ENCODE measurements around the gene KLF15.

Gene KLF15

GRCh38 chr3:126360046-126360713 lies 3.0 kb upstream of the KLF15 start:
- no peaks in the 10 kb centered on the region for H3K36me3 ChIP-seq
- peak in 1 of 2 donors; percentile 45 for DNase-seq
- H3K27me3 ChIP-seq, result peaks cover 0 to 6% of the 10 kb centered on the region in 2 donors

GRCh38 chr3:126358816-126359181 lies 1.6 kb upstream of the KLF15 start:
- peak overlapping the region in 1 of 2 donors; percentile 100 for H3K27ac ChIP-seq
- H3K4me3 ChIP-seq, result no peak overlapping the region
- H3K27me3 ChIP-seq, result peaks cover 0 to 6% of the 10 kb centered on the region in 2 donors
- intact Hi-C loops (cut with DNase I; ENCODE audit: low total_unique reads), result loop anchor here (5.0 kb wide), 1 partner anchor 71 kb away; no protein-coding TSS in a partner anchor
- no peaks in the 10 kb centered on the region for H3K9me3 ChIP-seq
- no peak for TF ChIP-seq CTCF (IDR thresholded peaks at IDR 0.05)
- H3K36me3 ChIP-seq, result peaks cover 0 to 7% (median 4%) of the 10 kb centered on the region in 3 donors
- H3K4me1 ChIP-seq, result peaks cover 0 to 27% (median 24%) of the 10 kb centered on the region in 4 donors
- DNase-seq, result peak; percentile 20 to 61

More at GRCh38 chr3:126360046-126360713, 3.0 kb upstream of the KLF15 start:
- Histone ChIP-seq H3K4me3 (no peak overlapping the region), H3K4me1 (peaks cover 0 to 13% (median 10%) of the 10 kb centered on the region in 4 donors), H3K9me3 (no peaks in the 10 kb centered on the region), H3K27ac (no peak overlapping the region)
- intact Hi-C loops (cut with DNase I; ENCODE audit: low total_unique reads), result no loop called here
- TF ChIP-seq CTCF (IDR thresholded peaks at IDR 0.05), result no peak

- H3K4me1 ChIP-seq, result peaks cover 0 to 33% (median 30%) of the 10 kb centered on the region in 4 donors
- H3K27me3 ChIP-seq, result peaks cover 0 to 6% of the 10 kb centered on the region in 2 donors
- no peak for TF ChIP-seq CTCF (IDR thresholded peaks at IDR 0.05)
- H3K9me3 ChIP-seq, result no peaks in the 10 kb centered on the region
- DNase-seq, result peak; percentile 76 to 89
- peak overlapping the region; percentile 94 to 100 for H3K27ac ChIP-seq
- H3K4me3 ChIP-seq, result peak overlapping the region; percentile 60 to 100
- H3K36me3 ChIP-seq, result peaks cover 1 to 12% (median 9%) of the 10 kb centered on the region in 3 donors
- intact Hi-C loops (cut with DNase I; ENCODE audit: low total_unique reads), result loop anchor here (5.0 kb wide), 1 partner anchor 71 kb away; no protein-coding TSS in a partner anchor
Observed at GRCh38 chr3:126358038-126358815, 1.0 kb upstream of the KLF15 start.

- Histone ChIP-seq H3K4me1 (peaks cover 0 to 49% (median 39%) of the 10 kb centered on the region in 4 donors), H3K4me3 (peak overlapping the region; percentile 60 to 100), H3K36me3 (peaks cover 17 to 28% (median 25%) of the 10 kb centered on the region in 3 donors), H3K27ac (peak overlapping the region; percentile 94 to 100), H3K9me3 (no peaks in the 10 kb centered on the region), H3K27me3 (peaks cover 0 to 6% of the 10 kb centered on the region in 2 donors)
- DNase-seq, result peak; percentile 63 to 84
- no peak for TF ChIP-seq CTCF (IDR thresholded peaks at IDR 0.05)
- intact Hi-C loops (cut with DNase I; ENCODE audit: low total_unique reads), result loop anchor here (2.0 to 5.0 kb wide), 3 partner anchors 32 to 90 kb away; no protein-coding TSS in a partner anchor
Observed at GRCh38 chr3:126356373-126357264, 589 bp downstream of the KLF15 start.

Measured in tibial artery (tissue), 4 donors.